H1 (cell line): Measurements from ENCODE around the gene BSCL2. TPM values are rescaled to one million over a fixed set of nuclear protein-coding genes. Genes with fewer than 3 reads are reported as not detected.

Experiments
- CEBPB ChIP-seq: IDR thresholded peaks from 2 replicates; pipeline ENCODE4 v1.6.1; 2012; ENCODE audit warnings: low read depth, low read length
- EGR1 ChIP-seq: IDR thresholded peaks from 2 replicates; pipeline ENCODE4 v1.6.1; 2011; ENCODE audit warnings: low read depth, low read length, borderline replicate concordance
- FOSL1 ChIP-seq: IDR thresholded peaks from 2 replicates; pipeline ENCODE4 v1.6.1; 2011; ENCODE audit warnings: mild to moderate bottlenecking, low read depth, low read length, moderate library complexity; ENCODE audit not compliant: insufficient read depth
- KDM5A ChIP-seq: fragments of 200-600 bp; IDR thresholded peaks from 2 replicates; pipeline ENCODE4 v1.7.1; 2012; ENCODE audit warnings: mild to moderate bottlenecking, low read length, inconsistent platforms, mixed read lengths
- MAX ChIP-seq: IDR thresholded peaks from 2 replicates; pipeline ENCODE4 v1.6.1; 2012; ENCODE audit warnings: inconsistent platforms
- POLR2AphosphoS5 ChIP-seq: IDR thresholded peaks from 2 replicates; pipeline ENCODE4 v1.6.1; 2011; ENCODE audit warnings: low read depth, low read length
- RBBP5 ChIP-seq: IDR thresholded peaks from 2 replicates; pipeline ENCODE4 v1.7.1; 2012; ENCODE audit warnings: low read depth, mild to moderate bottlenecking, inconsistent platforms, low read length, moderate library complexity, borderline replicate concordance
- RXRA ChIP-seq: IDR thresholded peaks from 2 replicates; pipeline ENCODE4 v1.6.1; 2011; ENCODE audit warnings: low read depth, mild to moderate bottlenecking, low read length, moderate library complexity; ENCODE audit not compliant: insufficient read depth
- TAF7 ChIP-seq: optimal IDR thresholded peaks from 2 replicates; pipeline ENCODE3; 2011; ENCODE audit warnings: low read depth, mild to moderate bottlenecking, inconsistent platforms, low read length, moderate library complexity, borderline replicate concordance
- TCF12 ChIP-seq: IDR thresholded peaks from 2 replicates; pipeline ENCODE4 v1.6.1; 2011; ENCODE audit warnings: low read depth, mild to moderate bottlenecking, low read length
- polyA plus RNA-seq, 7 experiments: library from polyadenylated mRNA; depleted of rRNA in 3 of 7; stranded (reverse) in 5 of 7; unstranded in 2 of 7; fragments of >200 nt in 5 of 7; fragments of 200-250 nt in 2 of 7; gene quantifications; 1 replicate in 5 of 7; 2 replicates in 1 of 7; 4 replicates in 1 of 7; pipeline versions ENCODE4 v1.2.1 to v1.2.3, GENCODE V29; 2011 to 2013; ENCODE audit warnings: missing spikeins in 2 of 7, mixed read lengths in 2 of 7
- total RNA-seq: library from RNA; stranded (reverse); fragmentation: NEBNext Ultra II Directional; extraction: Animal tissue kit (Norgen Biotek cat#: 25700); gene quantifications from 2 replicates; pipeline ENCODE4 v1.2.1, GENCODE V29; 2021
- TF ChIP-seq, protein P1 (sequence below): IDR thresholded peaks from 2 replicates; pipeline ENCODE4 v1.6.1; 2011; ENCODE audit warnings: low read depth, mild to moderate bottlenecking, low read length; ENCODE audit not compliant: insufficient read depth
- TF ChIP-seq, protein P2 (sequence below): IDR thresholded peaks from 2 replicates; pipeline ENCODE4 v1.6.1; 2012; ENCODE audit warnings: low read length, inconsistent platforms

BSCL2 gene
- total and polyA plus RNA-seq, 2 of the 8 experiments (the other 6 are each of a cell fraction or from before 2014, with no cell fraction given): 59.5 to 264 TPM

- TF ChIP-seq TAF7 (no peak), FOSL1 (no peak), KDM5A (no peak), TCF12 (no peak), RBBP5 (no peak; the same call in 1 of the 2 replicates), EGR1 (no peak), CEBPB (no peak), RXRA (no peak), MAX (no peak), POLR2AphosphoS5 (peak; percentile 75; the same call in 1 of the 2 replicates)
- TF ChIP-seq, protein P1, sequence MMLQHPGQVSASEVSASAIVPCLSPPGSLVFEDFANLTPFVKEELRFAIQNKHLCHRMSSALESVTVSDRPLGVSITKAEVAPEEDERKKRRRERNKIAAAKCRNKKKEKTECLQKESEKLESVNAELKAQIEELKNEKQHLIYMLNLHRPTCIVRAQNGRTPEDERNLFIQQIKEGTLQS: no peak
- TF ChIP-seq, protein P2, sequence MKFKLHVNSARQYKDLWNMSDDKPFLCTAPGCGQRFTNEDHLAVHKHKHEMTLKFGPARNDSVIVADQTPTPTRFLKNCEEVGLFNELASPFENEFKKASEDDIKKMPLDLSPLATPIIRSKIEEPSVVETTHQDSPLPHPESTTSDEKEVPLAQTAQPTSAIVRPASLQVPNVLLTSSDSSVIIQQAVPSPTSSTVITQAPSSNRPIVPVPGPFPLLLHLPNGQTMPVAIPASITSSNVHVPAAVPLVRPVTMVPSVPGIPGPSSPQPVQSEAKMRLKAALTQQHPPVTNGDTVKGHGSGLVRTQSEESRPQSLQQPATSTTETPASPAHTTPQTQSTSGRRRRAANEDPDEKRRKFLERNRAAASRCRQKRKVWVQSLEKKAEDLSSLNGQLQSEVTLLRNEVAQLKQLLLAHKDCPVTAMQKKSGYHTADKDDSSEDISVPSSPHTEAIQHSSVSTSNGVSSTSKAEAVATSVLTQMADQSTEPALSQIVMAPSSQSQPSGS: no peak
These were observed 1.1 kb downstream of the BSCL2 start (continued) for GRCh38 chr11:62705880-62706849.
